ENCODE measurements around the gene MAPK8.
"Not testable (repeated sequence)": the region's sequence is repeated elsewhere in the genome, so short reads cannot be mapped to it uniquely, and the experiment has no call there.

MAPK8 gene

GRCh38 chr10:48336978-48337599, 30.6 kb downstream of the MAPK8 start:
- peak; percentile 66 for DNase-seq (ENCODE audit: low spot score)

GRCh38 chr10:48340734-48341133, 34.3 kb downstream of the MAPK8 start:
- DNase-seq (ENCODE audit: low spot score): no peak

- no peak for DNase-seq (ENCODE audit: low spot score)
Observed at GRCh38 chr10:48343106-48343505, 36.6 kb downstream of the MAPK8 start.

GRCh38 chr10:48343921-48344598, 37.6 kb downstream of the MAPK8 start:
- no peak for DNase-seq (ENCODE audit: low spot score)

DNA sequence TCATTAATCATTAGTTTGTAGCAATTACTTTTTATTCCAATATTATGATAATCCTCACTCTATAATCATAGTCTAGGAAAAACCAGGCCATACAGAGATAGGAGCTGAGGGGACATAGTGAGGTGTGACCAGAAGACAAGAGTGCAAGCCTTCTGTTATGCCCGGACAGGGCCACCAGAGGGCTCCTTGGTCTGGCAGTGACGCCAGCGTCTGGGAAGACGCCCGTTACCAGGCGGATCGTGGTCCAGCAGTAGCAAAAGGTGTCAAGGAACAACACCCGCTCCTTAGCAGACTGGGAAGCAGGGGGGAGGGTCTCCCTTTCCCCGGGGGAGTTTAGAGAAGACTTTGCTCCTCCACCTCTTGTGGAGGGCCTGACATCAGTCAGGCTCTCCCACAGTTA, 39.8 kb downstream of the MAPK8 start:
- not testable (repeated sequence) for DNase-seq (ENCODE audit: low spot score)

DNA sequence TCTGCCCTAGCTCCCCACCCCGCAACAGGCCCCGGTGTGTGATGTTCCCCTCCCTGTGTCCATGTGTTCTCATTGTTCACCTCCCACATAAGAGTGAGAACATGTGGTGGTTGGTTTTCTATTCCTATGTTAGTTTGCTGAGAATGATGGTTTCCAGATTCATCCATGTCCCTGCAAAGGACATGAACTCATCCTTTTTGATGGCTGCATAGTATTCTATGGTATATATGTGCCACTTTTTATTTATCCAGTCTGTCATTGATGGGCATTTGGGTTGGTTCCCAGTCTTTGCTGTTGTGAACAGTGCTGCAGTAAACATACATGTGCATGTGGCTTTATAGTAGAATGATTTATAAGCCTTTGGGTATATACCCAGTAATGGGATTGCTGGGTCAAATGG, 41.1 kb downstream of the MAPK8 start:
- DNase-seq (ENCODE audit: low spot score): not testable (repeated sequence)

DNA sequence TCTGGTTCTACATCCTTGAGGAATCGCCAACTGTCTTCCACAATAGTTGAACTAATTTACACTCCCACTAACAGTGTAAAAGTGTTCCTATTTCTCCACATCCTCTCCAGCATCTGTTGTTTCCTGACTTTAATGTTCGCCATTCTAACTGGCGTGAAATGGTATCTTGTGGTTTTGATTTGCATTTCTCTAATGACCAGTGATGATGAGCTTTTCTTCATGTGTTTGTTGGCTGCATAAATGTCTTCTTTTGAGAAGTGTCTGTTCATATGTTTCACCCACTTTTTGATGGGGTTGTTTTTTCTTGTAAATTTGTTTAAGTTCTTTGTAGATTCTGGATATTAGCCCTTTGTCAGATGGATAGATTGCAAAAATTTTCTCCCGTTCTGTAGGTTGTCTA, 41.5 kb downstream of the MAPK8 start:
- not testable (repeated sequence) for DNase-seq (ENCODE audit: low spot score)

GRCh38 chr10:48353246-48353645, 46.8 kb downstream of the MAPK8 start:
- DNase-seq (ENCODE audit: low spot score): no peak

DNA sequence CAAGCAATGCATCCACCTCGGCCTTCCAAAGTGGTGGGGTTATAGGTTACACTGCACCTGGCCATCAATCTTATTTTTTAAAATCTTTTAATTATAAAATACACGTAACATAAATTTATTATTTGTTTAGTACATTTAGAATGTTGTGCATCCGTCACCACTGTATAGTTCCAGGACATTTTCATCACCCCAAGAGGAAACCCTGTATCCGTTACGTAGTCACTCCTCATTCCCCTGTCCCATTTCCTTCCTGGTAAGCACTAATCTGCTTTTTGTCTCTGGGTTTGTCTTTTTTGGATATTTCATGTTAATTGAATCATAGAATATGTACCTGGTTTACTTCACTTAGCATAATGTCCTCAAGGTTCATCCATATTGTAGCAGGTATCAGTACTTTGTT, 51.2 kb downstream of the MAPK8 start:
- DNase-seq (ENCODE audit: low spot score): no peak

DNA sequence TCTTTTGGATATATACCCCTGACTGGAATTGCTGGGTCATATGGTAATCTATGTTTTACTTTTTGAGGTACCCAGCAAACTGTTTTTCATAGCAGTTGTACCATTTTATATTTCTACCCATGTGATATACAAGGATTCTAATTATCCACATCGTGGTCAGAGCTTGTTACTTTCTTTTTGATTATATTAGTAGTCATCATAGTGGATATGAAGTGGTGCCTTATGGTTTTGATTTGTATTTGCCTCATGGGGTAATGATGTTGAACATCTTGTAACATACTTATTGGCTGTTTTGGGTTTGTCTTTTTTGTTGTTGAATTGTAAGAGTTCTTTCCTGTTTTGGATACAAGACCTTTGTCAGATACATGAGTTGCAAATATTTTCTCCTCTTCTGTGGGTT, 51.7 kb downstream of the MAPK8 start:
- DNase-seq (ENCODE audit: low spot score): no peak

- no peak for DNase-seq (ENCODE audit: low spot score)
Observed at GRCh38 chr10:48358838-48359237, 52.4 kb downstream of the MAPK8 start.

- DNase-seq (ENCODE audit: low spot score): no peak
Observed at GRCh38 chr10:48361176-48361575, 54.7 kb downstream of the MAPK8 start.

DNA sequence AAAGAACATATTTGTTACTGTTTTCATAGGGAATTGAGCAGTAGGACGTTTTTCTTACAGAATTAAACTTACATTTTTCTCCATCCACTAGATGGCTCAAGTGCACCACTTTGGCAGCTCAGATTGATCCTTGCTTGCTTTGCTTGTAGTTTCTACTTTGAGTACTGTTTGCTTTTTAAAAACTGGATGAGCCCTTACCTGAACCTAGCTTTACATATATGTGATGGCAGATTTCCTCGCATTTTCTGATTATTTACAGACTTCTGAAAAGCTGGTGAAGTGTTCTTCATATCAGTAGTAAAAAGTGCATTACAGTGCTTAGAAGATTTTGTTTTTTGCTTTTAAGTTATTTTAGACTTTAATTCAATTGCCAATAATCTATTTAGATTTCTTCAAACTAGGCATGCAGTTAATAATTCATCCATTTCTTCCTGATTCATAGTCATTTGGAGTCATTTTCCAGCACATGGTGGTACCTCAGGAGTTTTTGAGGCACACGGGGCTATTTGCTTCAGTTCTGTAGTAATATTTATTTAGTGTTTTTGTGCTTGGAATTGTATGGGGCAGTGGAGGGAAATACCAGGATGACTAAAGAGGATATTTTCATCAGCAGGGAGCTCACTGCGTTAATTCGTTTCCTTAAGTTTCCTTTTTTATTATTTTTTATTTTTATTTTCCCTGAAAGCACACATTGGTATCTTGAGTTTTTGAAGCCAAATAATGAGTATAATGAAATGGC, 57.3 kb downstream of the MAPK8 start:
- peak; percentile 62 for DNase-seq (ENCODE audit: low spot score)

DNA sequence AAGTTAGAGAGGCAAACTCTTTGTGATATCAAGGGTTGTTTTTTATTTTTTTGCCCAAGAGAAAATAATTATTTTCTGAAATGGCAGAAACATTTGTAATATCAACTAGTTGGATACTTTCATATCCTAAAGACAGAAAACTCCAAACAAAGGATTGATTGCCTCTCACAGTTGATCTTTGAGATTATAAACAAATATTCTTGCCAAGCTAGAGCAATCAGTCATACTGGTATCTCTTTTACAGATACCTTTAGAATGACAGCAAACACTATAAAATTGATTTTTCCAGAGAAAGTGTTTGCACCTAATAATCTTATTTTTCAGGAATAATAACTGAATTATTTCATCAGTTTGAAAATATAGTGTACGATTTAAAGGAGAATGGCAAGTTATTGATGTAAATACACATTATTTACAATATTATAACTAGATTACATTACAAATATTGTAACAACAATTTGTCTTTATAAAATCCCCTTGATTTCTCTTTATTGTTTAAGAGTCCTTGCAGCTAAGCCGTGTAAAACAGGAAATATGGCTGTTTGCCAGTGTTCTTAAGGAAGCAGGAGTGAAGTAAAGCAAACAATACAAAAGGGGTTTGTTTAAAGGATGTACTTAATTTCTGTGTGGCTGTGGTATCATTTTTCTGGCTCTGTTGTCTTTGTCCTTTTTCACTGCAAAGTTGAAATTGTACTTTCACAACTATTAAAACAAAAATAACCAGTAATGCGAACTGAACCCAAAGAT, 58.4 kb downstream of the MAPK8 start:
- no peak for DNase-seq (ENCODE audit: low spot score)

DNA sequence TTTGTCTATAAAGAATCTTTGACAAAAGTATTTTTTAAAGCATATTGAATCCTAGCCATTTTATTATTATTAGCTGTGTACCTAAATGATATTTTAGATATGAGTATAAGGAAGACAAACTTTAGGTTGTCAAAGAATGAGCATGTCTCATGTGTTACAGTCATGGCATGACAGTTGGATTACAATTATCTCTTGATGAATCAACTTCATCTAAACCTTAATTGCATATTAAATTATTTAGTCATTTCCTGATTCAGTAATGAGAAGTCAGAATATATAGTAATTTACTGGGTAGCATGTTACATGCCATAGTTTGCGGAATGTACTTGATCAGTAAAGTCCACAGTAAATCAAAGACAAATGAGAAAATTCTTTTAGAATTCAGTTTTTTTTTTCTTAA, 59.2 kb downstream of the MAPK8 start:
- no peak for DNase-seq (ENCODE audit: low spot score)

GRCh38 chr10:48366261-48366660, 59.8 kb downstream of the MAPK8 start:
- no peak for DNase-seq (ENCODE audit: low spot score)

GRCh38 chr10:48369501-48369900, 63.0 kb downstream of the MAPK8 start:
- no peak for DNase-seq (ENCODE audit: low spot score)

DNA sequence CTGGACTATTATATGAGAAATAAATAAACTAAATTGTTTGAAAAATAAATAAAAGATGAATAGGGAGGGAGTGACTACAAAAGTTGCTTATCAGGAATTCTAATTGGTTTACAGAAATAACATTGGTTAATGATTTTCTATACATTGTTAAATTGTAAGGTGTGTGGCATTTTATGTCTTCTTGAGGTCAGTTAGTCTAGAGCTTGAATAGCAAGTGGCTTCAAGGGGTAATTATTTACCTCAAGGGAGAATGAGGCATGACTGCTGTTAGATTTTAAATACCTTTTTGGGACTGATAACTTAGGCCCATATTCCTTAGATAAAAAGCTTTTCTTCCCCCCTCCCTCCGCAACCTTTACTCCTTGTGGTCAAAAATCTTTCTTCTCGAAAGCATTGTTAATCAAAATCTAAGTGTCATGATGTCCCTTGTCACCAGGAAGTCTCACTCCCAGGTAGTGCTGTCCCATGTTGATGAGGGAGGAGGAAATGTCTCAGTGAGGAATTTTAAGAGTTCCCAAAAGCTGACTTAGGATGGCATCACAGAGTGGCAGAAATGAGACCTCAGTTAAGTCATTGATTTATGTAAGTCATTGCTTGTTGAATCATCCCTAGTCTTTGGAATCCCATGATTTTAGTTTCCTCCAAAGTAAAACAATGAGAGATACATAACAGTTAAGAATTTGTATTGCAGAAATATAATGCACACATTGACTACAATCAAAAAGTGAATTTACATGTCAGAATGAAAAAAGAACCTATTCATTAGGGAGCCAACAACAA, 71.5 kb downstream of the MAPK8 start:
- no peak for DNase-seq (ENCODE audit: low spot score)

- DNase-seq (ENCODE audit: low spot score): no peak
Observed at GRCh38 chr10:48378675-48379074, 72.2 kb downstream of the MAPK8 start.

- no peak for DNase-seq (ENCODE audit: low spot score)
Observed at GRCh38 chr10:48381971-48382370, 75.5 kb downstream of the MAPK8 start.

DNA sequence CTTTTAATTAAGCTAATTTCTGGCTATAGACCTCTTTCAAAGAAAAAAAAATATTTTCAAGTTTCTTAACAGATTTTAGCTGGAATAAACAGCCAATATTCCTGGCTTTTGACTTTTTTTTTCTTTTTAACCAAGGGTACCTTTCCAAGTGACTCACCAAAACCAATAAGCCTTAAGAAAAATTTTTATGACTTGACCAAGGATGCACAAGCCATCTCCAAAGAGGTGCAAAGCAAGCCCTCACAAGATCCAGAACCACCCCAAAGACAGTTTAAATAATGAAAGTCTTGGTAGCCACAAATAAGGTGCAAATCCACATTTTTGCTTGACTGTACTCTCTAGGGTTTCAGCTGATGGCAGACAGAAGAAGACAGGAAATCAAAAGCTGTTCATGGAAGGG, 76.5 kb downstream of the MAPK8 start:
- DNase-seq (ENCODE audit: low spot score): no peak

DNA sequence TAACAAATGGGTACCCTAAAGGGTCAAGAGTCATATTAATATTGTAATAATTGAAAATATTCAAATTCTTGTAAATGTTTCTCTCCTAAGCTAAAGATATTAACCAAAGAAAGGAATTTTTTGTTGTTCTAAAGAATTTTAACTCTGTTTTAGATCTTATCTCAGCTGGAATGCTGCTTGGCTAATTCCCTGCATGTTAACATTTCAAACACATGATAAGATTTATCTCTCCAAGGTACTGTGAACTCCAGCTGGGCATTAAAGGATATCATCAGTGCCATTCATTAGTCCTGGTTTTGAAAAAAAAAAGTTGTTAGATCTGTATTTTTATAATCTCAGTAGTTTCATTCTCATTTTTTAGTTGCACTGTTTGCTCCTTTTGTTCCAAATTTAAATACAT, 76.9 kb downstream of the MAPK8 start:
- no peak for DNase-seq (ENCODE audit: low spot score)

All from activated CD4-positive, alpha-beta T cell treated with anti-CD3 and anti-CD28 coated beads, Interleukin-2, Interleukin-4, amounts not matched to agents 100 ng/mL and 50 ng/mL, durations not matched to agents 16 hours and 8 hours (primary cell).